ENCODE measurements around the gene RPL13.

RPL13 gene

DNA sequence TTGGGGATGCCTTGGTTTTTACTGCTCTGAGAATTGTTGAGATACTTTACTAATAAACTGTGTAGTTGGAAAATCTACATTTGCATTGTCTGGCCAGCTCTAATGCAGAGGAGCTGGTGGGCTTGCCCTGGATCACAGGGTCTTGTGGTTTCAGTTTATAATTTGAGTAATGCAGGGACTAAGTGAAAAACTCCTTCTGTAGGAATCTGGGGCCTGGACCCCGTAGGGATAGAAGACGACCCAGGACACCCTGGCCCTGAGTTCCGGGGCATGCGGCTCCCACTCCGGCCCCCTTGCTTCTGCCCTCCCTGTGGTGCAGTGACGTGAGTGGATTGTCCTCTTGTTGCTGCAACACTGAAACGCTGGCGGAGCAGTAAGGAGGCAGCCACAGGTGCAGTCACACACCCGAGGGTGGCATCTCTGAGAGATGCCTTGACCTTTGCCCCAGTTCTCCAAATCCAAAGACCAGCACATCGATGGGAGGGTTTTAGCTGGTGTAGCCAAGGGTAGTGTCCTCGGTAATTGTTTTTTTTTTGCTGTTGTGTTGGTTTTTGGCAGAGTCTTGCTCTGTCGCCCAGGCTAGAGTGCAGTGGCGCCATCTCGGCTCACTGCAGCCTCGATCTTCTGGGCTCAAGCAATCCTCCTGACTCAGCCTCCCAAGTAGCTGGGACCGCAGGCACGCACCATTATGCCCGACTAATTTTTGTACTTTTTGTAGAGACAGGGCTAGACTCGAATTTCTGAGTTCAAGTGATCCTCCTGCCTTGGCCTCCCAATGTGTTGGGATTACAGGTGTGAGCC is 2.6 kb upstream of the RPL13 start:
- Histone ChIP-seq H3K36me3 (ENCODE audit: insufficient read depth, low read length) (peaks cover 59% of the 10 kb centered on the region), H3K27ac (ENCODE audit: low read length) (no peak overlapping the region), H3K4me3 (ENCODE audit: low read depth in 1 of 2, low read length in 2 of 2) (no peak overlapping the region), H2AFZ (ENCODE audit: low read depth, low read length) (no peak overlapping the region), H4K20me1 (ENCODE audit: insufficient read depth, low read length) (peaks cover 22% of the 10 kb centered on the region), H3K27me3 (ENCODE audit: insufficient read depth, low read length, poor library complexity) (no peaks in the 10 kb centered on the region), H3K9ac (ENCODE audit: low read depth, low read length) (no peak overlapping the region), H3K9me3 (ENCODE audit: insufficient read depth, low read length, severe bottlenecking) (no peaks in the 10 kb centered on the region), H3K4me2 (ENCODE audit: insufficient read depth, low read length) (no peak overlapping the region), H3K79me2 (ENCODE audit: insufficient read depth, low read length) (peaks cover 31% of the 10 kb centered on the region), H3K4me1 (ENCODE audit: insufficient read depth, low read length) (peaks cover 24% of the 10 kb centered on the region)
- TF ChIP-seq EZH2 (IDR thresholded peaks at IDR 0.05; ENCODE audit: borderline replicate concordance, low read depth, low read length, severe bottlenecking), result no peak
- TF ChIP-seq, protein P1, sequence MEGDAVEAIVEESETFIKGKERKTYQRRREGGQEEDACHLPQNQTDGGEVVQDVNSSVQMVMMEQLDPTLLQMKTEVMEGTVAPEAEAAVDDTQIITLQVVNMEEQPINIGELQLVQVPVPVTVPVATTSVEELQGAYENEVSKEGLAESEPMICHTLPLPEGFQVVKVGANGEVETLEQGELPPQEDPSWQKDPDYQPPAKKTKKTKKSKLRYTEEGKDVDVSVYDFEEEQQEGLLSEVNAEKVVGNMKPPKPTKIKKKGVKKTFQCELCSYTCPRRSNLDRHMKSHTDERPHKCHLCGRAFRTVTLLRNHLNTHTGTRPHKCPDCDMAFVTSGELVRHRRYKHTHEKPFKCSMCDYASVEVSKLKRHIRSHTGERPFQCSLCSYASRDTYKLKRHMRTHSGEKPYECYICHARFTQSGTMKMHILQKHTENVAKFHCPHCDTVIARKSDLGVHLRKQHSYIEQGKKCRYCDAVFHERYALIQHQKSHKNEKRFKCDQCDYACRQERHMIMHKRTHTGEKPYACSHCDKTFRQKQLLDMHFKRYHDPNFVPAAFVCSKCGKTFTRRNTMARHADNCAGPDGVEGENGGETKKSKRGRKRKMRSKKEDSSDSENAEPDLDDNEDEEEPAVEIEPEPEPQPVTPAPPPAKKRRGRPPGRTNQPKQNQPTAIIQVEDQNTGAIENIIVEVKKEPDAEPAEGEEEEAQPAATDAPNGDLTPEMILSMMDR (IDR thresholded peaks at IDR 0.05; ENCODE audit: borderline replicate concordance, extremely low read depth, low read length, poor library complexity, severe bottlenecking), result no peak
- no peak for DNase-seq
- no peak for ATAC-seq (ENCODE audit: insufficient read depth, low read depth)

DNA sequence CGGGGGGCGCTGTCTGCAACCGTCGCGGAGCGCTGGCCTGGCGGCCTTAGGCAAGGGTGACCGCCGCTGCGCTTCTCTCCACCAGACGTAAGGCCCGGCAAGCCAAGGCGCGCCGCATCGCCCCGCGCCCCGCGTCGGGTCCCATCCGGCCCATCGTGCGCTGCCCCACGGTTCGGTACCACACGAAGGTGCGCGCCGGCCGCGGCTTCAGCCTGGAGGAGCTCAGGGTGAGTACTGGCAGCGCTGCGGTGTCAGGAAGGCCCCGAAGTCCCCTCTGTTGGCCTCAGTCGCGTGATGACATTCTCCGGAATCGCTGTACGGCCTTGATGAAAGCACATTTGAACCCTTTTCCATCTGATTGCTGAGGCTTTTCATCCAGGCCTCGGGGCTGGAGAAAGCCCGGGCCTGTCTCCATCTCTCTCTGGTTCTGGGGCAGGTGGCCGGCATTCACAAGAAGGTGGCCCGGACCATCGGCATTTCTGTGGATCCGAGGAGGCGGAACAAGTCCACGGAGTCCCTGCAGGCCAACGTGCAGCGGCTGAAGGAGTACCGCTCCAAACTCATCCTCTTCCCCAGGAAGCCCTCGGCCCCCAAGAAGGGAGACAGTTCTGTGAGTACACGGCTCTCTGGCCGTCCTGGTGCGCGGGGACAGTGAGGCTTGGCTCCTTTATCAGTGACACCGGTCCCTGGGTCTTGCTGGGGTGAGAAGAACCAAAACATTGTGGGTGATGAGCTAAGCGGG is 831 bp downstream of the RPL13 start:
- DNase-seq (no peak), ATAC-seq (ENCODE audit: insufficient read depth, low read depth) (no peak)
- peaks cover 60% of the 10 kb centered on the region for H3K36me3 ChIP-seq (ENCODE audit: insufficient read depth, low read length)
- no peaks in the 10 kb centered on the region for H3K9me3 ChIP-seq (ENCODE audit: insufficient read depth, low read length, severe bottlenecking)
- H4K20me1 ChIP-seq (ENCODE audit: insufficient read depth, low read length), result peaks cover 52% of the 10 kb centered on the region
- H3K4me3 ChIP-seq (ENCODE audit: low read depth in 1 of 2, low read length in 2 of 2), result peak overlapping the region; percentile 39 to 84
- no peaks in the 10 kb centered on the region for H3K27me3 ChIP-seq (ENCODE audit: insufficient read depth, low read length, poor library complexity)
- no peak overlapping the region for H2AFZ ChIP-seq (ENCODE audit: low read depth, low read length)
- TF ChIP-seq EZH2 (IDR thresholded peaks at IDR 0.05; ENCODE audit: borderline replicate concordance, low read depth, low read length, severe bottlenecking), result no peak
- TF ChIP-seq, protein P1 (IDR thresholded peaks at IDR 0.05; ENCODE audit: borderline replicate concordance, extremely low read depth, low read length, poor library complexity, severe bottlenecking), result no peak
- peak overlapping the region; percentile 82 for H3K27ac ChIP-seq (ENCODE audit: low read length)
- peak overlapping the region; percentile 97 for H3K9ac ChIP-seq (ENCODE audit: low read depth, low read length)
- H3K4me2 ChIP-seq (ENCODE audit: insufficient read depth, low read length), result peak overlapping the region; percentile 89
- H3K4me1 ChIP-seq (ENCODE audit: insufficient read depth, low read length), result peaks cover 36% of the 10 kb centered on the region
- H3K79me2 ChIP-seq (ENCODE audit: insufficient read depth, low read length), result peaks cover 44% of the 10 kb centered on the region

DNA sequence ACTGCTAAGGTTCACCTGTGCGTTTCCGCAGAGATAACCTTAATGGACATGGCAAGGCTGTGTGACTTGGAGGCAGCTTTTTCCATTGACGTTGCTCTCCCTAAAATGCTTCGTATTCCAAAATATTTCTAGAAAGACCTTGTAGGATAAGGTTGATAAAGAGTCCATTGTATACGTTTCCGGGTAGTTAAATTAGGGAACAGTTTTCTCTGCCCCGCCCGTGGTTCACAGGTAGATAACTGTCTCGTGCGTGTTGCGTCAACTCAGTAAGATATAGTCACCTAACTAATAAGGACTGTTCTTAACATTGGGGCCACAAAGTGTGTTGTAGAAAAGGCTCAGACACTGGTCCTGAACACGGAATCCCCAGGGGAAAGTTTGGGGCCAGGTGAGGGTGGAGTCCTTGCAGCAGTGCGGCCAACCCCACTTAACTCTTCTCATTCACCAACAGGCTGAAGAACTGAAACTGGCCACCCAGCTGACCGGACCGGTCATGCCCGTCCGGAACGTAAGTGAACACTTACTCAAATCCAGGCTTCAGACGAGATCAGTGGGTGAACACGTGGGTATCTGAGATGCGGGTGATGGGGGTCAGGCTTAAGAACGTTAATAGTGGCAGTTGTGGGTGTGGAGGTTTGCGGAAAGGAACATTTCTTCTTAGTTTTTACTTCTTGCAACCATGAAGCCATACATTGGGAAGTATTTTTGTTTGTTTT is 1.6 kb downstream of the RPL13 start:
- Histone ChIP-seq H3K9ac (ENCODE audit: low read depth, low read length) (peak overlapping the region; percentile 97), H3K27ac (ENCODE audit: low read length) (peak overlapping the region; percentile 82), H3K36me3 (ENCODE audit: insufficient read depth, low read length) (peaks cover 53% of the 10 kb centered on the region), H4K20me1 (ENCODE audit: insufficient read depth, low read length) (peaks cover 52% of the 10 kb centered on the region), H3K9me3 (ENCODE audit: insufficient read depth, low read length, severe bottlenecking) (no peaks in the 10 kb centered on the region), H3K4me3 (ENCODE audit: low read depth in 1 of 2, low read length in 2 of 2) (peak overlapping the region; percentile 39 to 84; a peak in 3 of 4 replicates), H3K4me2 (ENCODE audit: insufficient read depth, low read length) (peak overlapping the region; percentile 89), H2AFZ (ENCODE audit: low read depth, low read length) (no peak overlapping the region), H3K79me2 (ENCODE audit: insufficient read depth, low read length) (peaks cover 44% of the 10 kb centered on the region), H3K4me1 (ENCODE audit: insufficient read depth, low read length) (peaks cover 36% of the 10 kb centered on the region), H3K27me3 (ENCODE audit: insufficient read depth, low read length, poor library complexity) (no peaks in the 10 kb centered on the region)
- TF ChIP-seq EZH2 (IDR thresholded peaks at IDR 0.05; ENCODE audit: borderline replicate concordance, low read depth, low read length, severe bottlenecking), result no peak
- TF ChIP-seq, protein P1 (IDR thresholded peaks at IDR 0.05; ENCODE audit: borderline replicate concordance, extremely low read depth, low read length, poor library complexity, severe bottlenecking), result no peak
- ATAC-seq (ENCODE audit: insufficient read depth, low read depth) (no peak), DNase-seq (no peak)
